MCF 10A (cell line): ENCODE data around the gene TMEM151B. TPM values are rescaled to one million over a fixed set of nuclear protein-coding genes. Genes with fewer than 3 reads are reported as not detected.

Source experiments
- BruUV-seq: library from RNA; stranded (reverse); fragments of 400-500 nt; replicated peaks from 2 replicates; lab custom pipeline; 2021; lab: Mats Ljungman, UMichigan
- CTCF ChIA-PET: fragments of 300-600 bp; sonication (Branson Sonifier 250); formaldehyde crosslinking; extraction: SDS; loops from one replicate; lab custom pipeline; 2021; ENCODE audit warnings: antibody characterized with exemption, inconsistent platforms; lab: Yijun Ruan, JAX
- POLR2A ChIA-PET: fragments of 300-600, 350-650 bp; sonication (Branson Sonifier 250); formaldehyde crosslinking; extraction: SDS; loops from one replicate; lab custom pipeline; 2020; ENCODE audit warnings: antibody characterized with exemption, inconsistent platforms; lab: Yijun Ruan, JAX
- DNase-seq: peaks from one replicate; pipeline ENCODE4 v3.0.0-alpha.2; 2018; ENCODE audit not compliant: unreplicated experiment
- H3K27ac Mint-ChIP-seq: one replicate; pipeline ENCODE4 v1.8.0; 2022; ENCODE audit warnings: mild to moderate bottlenecking, low read depth, mixed read lengths; ENCODE audit not compliant: unreplicated experiment
- H3K27me3 Mint-ChIP-seq: one replicate; pipeline ENCODE4 v1.8.0; 2022; ENCODE audit warnings: mixed read lengths; ENCODE audit not compliant: insufficient read depth, unreplicated experiment
- H3K36me3 Mint-ChIP-seq: one replicate; pipeline ENCODE4 v1.8.0; 2022; ENCODE audit warnings: mild to moderate bottlenecking, moderate library complexity, mixed read lengths; ENCODE audit not compliant: insufficient read depth, unreplicated experiment
- H3K4me1 Mint-ChIP-seq: one replicate; pipeline ENCODE4 v1.8.0; 2022; ENCODE audit warnings: mixed read lengths; ENCODE audit not compliant: insufficient read depth, unreplicated experiment
- H3K4me3 Mint-ChIP-seq: one replicate; pipeline ENCODE4 v1.8.0; 2022; ENCODE audit warnings: mild to moderate bottlenecking, moderate library complexity, mixed read lengths; ENCODE audit not compliant: unreplicated experiment
- H3K9me3 Mint-ChIP-seq: one replicate; pipeline ENCODE4 v1.8.0; 2022; ENCODE audit warnings: mixed read lengths; ENCODE audit not compliant: unreplicated experiment
- intact Hi-C: fragments of 100-400 bp; cut with micrococcal nuclease; formaldehyde crosslinking; loops from 2 replicates; pipeline ENCODE4 v1.14.1; 2022
- total RNA-seq: library from RNA; stranded (reverse); gene quantifications from 2 replicates; pipeline ENCODE4 v1.2.3, GENCODE V29; 2022
- TF ChIP-seq, protein P1 (sequence below): fragments of 200-600 bp; IDR thresholded peaks from one replicate; pipeline ENCODE4 v1.8.0; 2022; ENCODE audit warnings: antibody characterized with exemption, mild to moderate bottlenecking; ENCODE audit not compliant: unreplicated experiment

TMEM151B gene
- total RNA-seq, 1 experiment from 2014 or later = not detected

- Mint-ChIP-seq H3K27ac (no peak overlapping the region), H3K9me3 (no peaks in the 10 kb centered on the region), H3K4me3 (peak overlapping the region; percentile 91), H3K27me3 (peaks cover 14% of the 10 kb centered on the region), H3K36me3 (no peaks in the 10 kb centered on the region), H3K4me1 (peaks cover 23% of the 10 kb centered on the region)
- ChIA-PET CTCF (interaction anchor here (1.2 to 5.8 kb wide), 5 partner anchors 9 to 171 kb away, joined by 4 to 214 read pairs (median 8); partner anchors contain the start of gene SLC35B2), POLR2A (interaction anchor here (1.3 to 4.2 kb wide), 2 partner anchors 9 to 74 kb away, joined by 3 to 17 read pairs; no protein-coding TSS in a partner anchor)
- no peak for DNase-seq
- intact Hi-C loops = loop anchor here (2.0 to 5.0 kb wide), 2 partner anchors 47 to 192 kb away; partner anchors contain the start of gene AARS2
- BruUV-seq = no TSS peak
- TF ChIP-seq, protein P1, sequence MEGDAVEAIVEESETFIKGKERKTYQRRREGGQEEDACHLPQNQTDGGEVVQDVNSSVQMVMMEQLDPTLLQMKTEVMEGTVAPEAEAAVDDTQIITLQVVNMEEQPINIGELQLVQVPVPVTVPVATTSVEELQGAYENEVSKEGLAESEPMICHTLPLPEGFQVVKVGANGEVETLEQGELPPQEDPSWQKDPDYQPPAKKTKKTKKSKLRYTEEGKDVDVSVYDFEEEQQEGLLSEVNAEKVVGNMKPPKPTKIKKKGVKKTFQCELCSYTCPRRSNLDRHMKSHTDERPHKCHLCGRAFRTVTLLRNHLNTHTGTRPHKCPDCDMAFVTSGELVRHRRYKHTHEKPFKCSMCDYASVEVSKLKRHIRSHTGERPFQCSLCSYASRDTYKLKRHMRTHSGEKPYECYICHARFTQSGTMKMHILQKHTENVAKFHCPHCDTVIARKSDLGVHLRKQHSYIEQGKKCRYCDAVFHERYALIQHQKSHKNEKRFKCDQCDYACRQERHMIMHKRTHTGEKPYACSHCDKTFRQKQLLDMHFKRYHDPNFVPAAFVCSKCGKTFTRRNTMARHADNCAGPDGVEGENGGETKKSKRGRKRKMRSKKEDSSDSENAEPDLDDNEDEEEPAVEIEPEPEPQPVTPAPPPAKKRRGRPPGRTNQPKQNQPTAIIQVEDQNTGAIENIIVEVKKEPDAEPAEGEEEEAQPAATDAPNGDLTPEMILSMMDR = no peak
These were observed 4.5 kb upstream of the TMEM151B start for GRCh38 chr6:44265722-44266233.

DNA sequence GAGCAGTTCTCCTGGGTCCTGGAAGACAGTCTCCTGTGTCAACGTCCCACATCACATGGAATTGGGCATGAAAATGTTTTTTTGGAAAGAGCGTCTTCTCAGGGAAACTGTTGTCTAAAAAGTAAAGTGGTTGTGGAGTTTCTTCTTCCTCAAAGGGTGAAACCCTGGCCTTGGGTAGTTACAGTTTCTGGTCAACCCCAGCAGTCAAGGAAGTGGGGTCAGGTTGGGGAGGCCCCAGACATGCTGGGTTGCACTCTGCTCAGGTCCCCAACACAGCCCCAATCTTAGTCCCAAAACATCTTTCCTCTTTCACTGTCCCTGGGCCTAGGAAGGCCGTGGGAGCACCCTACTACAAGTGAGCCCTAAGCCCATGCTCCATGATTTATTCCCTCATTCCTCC lies 3.9 kb upstream of the TMEM151B start:
- no peak for DNase-seq
- Mint-ChIP-seq H3K4me1 (peaks cover 23% of the 10 kb centered on the region), H3K36me3 (no peaks in the 10 kb centered on the region), H3K27ac (no peak overlapping the region), H3K27me3 (peaks cover 14% of the 10 kb centered on the region), H3K4me3 (peak overlapping the region; percentile 91), H3K9me3 (no peaks in the 10 kb centered on the region)
- CTCF ChIA-PET = interaction anchor here (0.6 to 5.8 kb wide), 13 partner anchors 9 to 504 kb away, joined by 3 to 214 read pairs (median 4); partner anchors contain the start of gene SLC35B2
- POLR2A ChIA-PET = interaction anchor here (0.6 to 4.2 kb wide), 2 partner anchors 73 to 1510 kb away, joined by 6 to 17 read pairs; no protein-coding TSS in a partner anchor
- TF ChIP-seq, protein P1 = no peak
- intact Hi-C loops = loop anchor here (5.0 kb wide), 1 partner anchor 191 kb away; no protein-coding TSS in a partner anchor
- BruUV-seq = no TSS peak

DNA sequence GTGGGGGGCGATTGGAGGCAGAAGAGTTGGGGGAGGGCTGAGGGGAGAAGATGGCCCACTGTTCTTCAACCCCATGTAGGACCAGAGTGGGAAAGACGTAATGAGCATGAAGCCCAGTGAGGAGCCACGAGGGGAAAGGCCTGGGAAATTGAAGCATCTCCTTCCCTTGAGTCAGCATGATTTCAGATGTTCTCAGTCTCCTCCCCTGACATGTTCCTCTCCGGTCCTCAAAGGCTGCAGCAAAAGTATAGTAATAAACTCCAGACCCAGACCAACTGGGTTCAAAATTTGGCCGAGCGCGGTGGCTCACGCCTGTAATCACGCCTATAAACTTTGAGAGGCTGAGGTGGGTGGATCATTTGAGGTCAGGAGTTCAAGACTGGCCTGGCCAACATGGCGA lies 3.0 kb upstream of the TMEM151B start:
- H3K9me3 Mint-ChIP-seq = no peaks in the 10 kb centered on the region
- peaks cover 16% of the 10 kb centered on the region for H3K27me3 Mint-ChIP-seq
- no peak overlapping the region for H3K27ac Mint-ChIP-seq
- ChIA-PET CTCF (interaction anchor here (0.6 to 5.8 kb wide), 22 partner anchors 10 to 633 kb away, joined by 3 to 214 read pairs (median 6); partner anchors contain the start of genes AARS2 and SLC35B2), POLR2A (interaction anchor here (0.7 to 4.2 kb wide), 5 partner anchors 14 to 192 kb away, joined by 3 to 17 read pairs (median 7); partner anchors contain the start of gene AARS2)
- TF ChIP-seq, protein P1 = no peak
- no TSS peak for BruUV-seq
- H3K36me3 Mint-ChIP-seq = no peaks in the 10 kb centered on the region
- intact Hi-C loops = loop anchor here (5.0 kb wide), 1 partner anchor 190 kb away; no protein-coding TSS in a partner anchor
- no peak overlapping the region for H3K4me3 Mint-ChIP-seq
- H3K4me1 Mint-ChIP-seq = peaks cover 23% of the 10 kb centered on the region
- no peak for DNase-seq

DNA sequence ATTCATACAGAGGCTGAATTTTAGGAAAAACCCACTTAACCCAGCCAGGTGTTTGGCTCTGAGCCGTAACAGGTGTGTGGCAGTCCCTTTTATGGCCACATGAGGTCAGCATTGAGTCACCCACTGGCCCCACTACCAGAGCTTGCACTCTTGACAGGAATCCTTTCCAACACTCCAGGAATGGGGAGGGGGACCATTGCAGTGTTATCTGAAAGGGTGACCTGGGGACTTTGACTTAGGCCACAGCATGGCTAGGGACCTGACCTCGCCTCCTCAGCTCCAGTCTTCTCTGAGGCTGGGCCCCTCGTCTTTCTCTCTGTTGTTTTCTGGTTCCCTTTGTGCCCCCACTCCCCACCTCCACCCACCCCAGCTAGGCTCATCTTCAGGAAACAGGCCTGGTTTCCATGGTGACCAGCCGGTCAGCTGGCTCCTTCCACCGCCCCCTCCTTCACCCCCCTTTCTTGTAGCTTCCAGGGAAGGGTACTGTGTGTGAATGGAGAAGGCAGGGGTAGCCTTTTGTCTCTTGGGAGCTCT lies 2.1 kb upstream of the TMEM151B start:
- Mint-ChIP-seq H3K9me3 (no peaks in the 10 kb centered on the region), H3K36me3 (no peaks in the 10 kb centered on the region), H3K4me3 (no peak overlapping the region), H3K27ac (no peak overlapping the region), H3K4me1 (peaks cover 17% of the 10 kb centered on the region), H3K27me3 (peaks cover 25% of the 10 kb centered on the region)
- intact Hi-C loops = loop anchor here (1.0 to 5.0 kb wide), 3 partner anchors 37 to 189 kb away; no protein-coding TSS in a partner anchor
- BruUV-seq = no TSS peak
- peak; percentile 66 for DNase-seq
- CTCF ChIA-PET = interaction anchor here (0.6 to 5.8 kb wide), 32 partner anchors 10 to 1624 kb away, joined by 3 to 214 read pairs (median 4); partner anchors contain the start of gene AARS2
- POLR2A ChIA-PET = interaction anchor here (0.6 to 4.2 kb wide), 5 partner anchors 15 to 164 kb away, joined by 3 to 17 read pairs (median 7); partner anchors contain the start of gene AARS2
- TF ChIP-seq, protein P1 = peak; percentile 98
